Suppressor macrophage treated with lipopolysaccharide for 4 hours (primary cell): ENCODE data around the gene COLGALT1.
"Not testable (repeated sequence)": the region's sequence is repeated elsewhere in the genome, so short reads cannot be mapped to it uniquely, and the experiment has no call there.

Source experiments
- DNase-seq: peaks from one replicate; pipeline ENCODE4 v3.0.0-alpha.2; 2020

COLGALT1 gene

GRCh38 chr19:17562561-17562960, 7.1 kb downstream of the COLGALT1 start:
- DNase-seq = no peak

- no peak for DNase-seq
Observed at GRCh38 chr19:17564781-17565180, 9.3 kb downstream of the COLGALT1 start.

GRCh38 chr19:17565611-17566010, 10.2 kb downstream of the COLGALT1 start:
- peak; percentile 20 for DNase-seq

- DNase-seq = no peak
Observed at GRCh38 chr19:17567940-17568339, 12.5 kb downstream of the COLGALT1 start.

GRCh38 chr19:17570291-17570690, 14.8 kb downstream of the COLGALT1 start:
- not testable (repeated sequence) for DNase-seq

- DNase-seq = no peak
Observed at GRCh38 chr19:17570791-17571190, 15.3 kb downstream of the COLGALT1 start.

GRCh38 chr19:17572638-17573037, 17.2 kb downstream of the COLGALT1 start:
- no peak for DNase-seq

- DNase-seq = no peak
Observed at GRCh38 chr19:17575871-17576757, 20.7 kb downstream of the COLGALT1 start.

- DNase-seq = no peak
Observed at GRCh38 chr19:17576758-17577456, 21.5 kb downstream of the COLGALT1 start.

GRCh38 chr19:17577457-17578097, 22.1 kb downstream of the COLGALT1 start:
- no peak for DNase-seq

GRCh38 chr19:17579661-17580244, 24.3 kb downstream of the COLGALT1 start:
- DNase-seq = peak; percentile 65

- no peak for DNase-seq
Observed at GRCh38 chr19:17580470-17581144, 25.2 kb downstream of the COLGALT1 start.

- no peak for DNase-seq
Observed at GRCh38 chr19:17581211-17581874, 25.9 kb downstream of the COLGALT1 start.

GRCh38 chr19:17582613-17583012, 27.2 kb downstream of the COLGALT1 start:
- no peak for DNase-seq

GRCh38 chr19:17584132-17584531, 28.7 kb downstream of the COLGALT1 start:
- no peak for DNase-seq

- DNase-seq = not testable (repeated sequence)
Observed at GRCh38 chr19:17585395-17585794, 29.9 kb downstream of the COLGALT1 start.

- no peak for DNase-seq
Observed at GRCh38 chr19:17590866-17591265, 35.4 kb downstream of the COLGALT1 start.

GRCh38 chr19:17594296-17594695, 38.8 kb downstream of the COLGALT1 start:
- not testable (repeated sequence) for DNase-seq

GRCh38 chr19:17598063-17598462, 42.6 kb downstream of the COLGALT1 start:
- DNase-seq = not testable (repeated sequence)

GRCh38 chr19:17598953-17599352, 43.5 kb downstream of the COLGALT1 start:
- DNase-seq = no peak

- DNase-seq = no peak
Observed at GRCh38 chr19:17599780-17600179, 44.3 kb downstream of the COLGALT1 start.

GRCh38 chr19:17601683-17602082, 46.2 kb downstream of the COLGALT1 start:
- DNase-seq = no peak
